A549 (cell line): ENCODE data around the gene CAND2. TPM values are rescaled to one million over a fixed set of nuclear protein-coding genes. Genes with fewer than 3 reads are reported as not detected.
A peak's percentile ranks its signal among the peaks of the same experiment; 100 is the strongest.

Source experiments
- ATAC-seq, 2 experiments: fragments of 200-7000 bp in 1 of 2; fragments of >200 bp in 1 of 2; cut with Nextera tagmentation in 1 of 2; cut with Tn5 transposase in 1 of 2; 3 replicates each; pipeline versions ENCODE4 v1.8.0 to v1.9.1; 2018 to 2020; ENCODE audit warnings: mild to moderate bottlenecking in 1 of 2, moderate library complexity in 1 of 2
- CTCF ChIA-PET: fragments of 300-600 bp; sonication (Branson Sonifier 250); formaldehyde crosslinking; extraction: SDS; loops from one replicate; lab custom pipeline; 2021; ENCODE audit warnings: antibody characterized with exemption, inconsistent platforms; lab: Yijun Ruan, JAX
- POLR2A ChIA-PET: fragments of 350-600 bp; formaldehyde crosslinking; extraction: SDS; loops from one replicate; lab custom pipeline; 2021; ENCODE audit warnings: antibody characterized with exemption, inconsistent platforms; lab: Yijun Ruan, JAX
- DNase-seq, 2 experiments: peaks; one replicate each; pipeline versions ENCODE4 v3.0.0 to v3.0.0-alpha.2; 2011 to 2016; ENCODE audit warnings: low read depth in 1 of 2, low spot score in 1 of 2
- FAIRE-seq: peaks from 2 replicates; lab custom pipeline; 2011; peaks lifted over from hg19 to GRCh38; lab: Jason Lieb, UNC
- H3K27ac ChIP-seq, 2 experiments: fragments of >200 bp; sonication (Bioruptor Twin); formaldehyde crosslinking; 3 replicates each; pipeline ENCODE4 v1.5.1; 2016 to 2017
- H3K4me1 ChIP-seq: fragments of >200 bp; sonication (Bioruptor Twin); formaldehyde crosslinking; 3 replicates; pipeline ENCODE4 v1.6.1; 2016
- H3K4me2 ChIP-seq: fragments of >200 bp; sonication (Bioruptor Twin); formaldehyde crosslinking; 3 replicates; pipeline ENCODE4 v1.6.1; 2016
- H3K4me3 ChIP-seq: fragments of >200 bp; sonication (Bioruptor Twin); formaldehyde crosslinking; 3 replicates; pipeline ENCODE4 v1.5.1; 2016
- H3K9me3 ChIP-seq: fragments of >200 bp; sonication (Bioruptor Twin); formaldehyde crosslinking; 3 replicates; pipeline ENCODE4 v1.6.1; 2016
- BCL3 ChIP-seq: fragments of >200 bp; sonication (Bioruptor Twin); formaldehyde crosslinking; IDR thresholded peaks from 3 replicates; pipeline ENCODE4 v1.6.1; 2016
- CBX2 ChIP-seq: fragments of 200-600 bp; sonication (generic); IDR thresholded peaks from 2 replicates; pipeline ENCODE4 v1.6.1; 2016; ENCODE audit warnings: low read depth, mild to moderate bottlenecking, borderline replicate concordance
- CEBPB ChIP-seq, 2 experiments: fragments of >200 bp in 1 of 2; sonication (Bioruptor Twin) in 1 of 2; formaldehyde crosslinking in 1 of 2; IDR thresholded peaks; 2 replicates each; pipeline ENCODE4 v1.6.1; 2012 to 2016
- EHMT2 ChIP-seq: fragments of 200-600 bp; sonication (generic); IDR thresholded peaks from 2 replicates; pipeline ENCODE4 v1.6.1; 2016; ENCODE audit warnings: antibody characterized with exemption, low read depth, mild to moderate bottlenecking, moderate library complexity
- ELK1 ChIP-seq: fragments of 150-350 bp; IDR thresholded peaks from 2 replicates; pipeline ENCODE4 v1.6.1; 2014; ENCODE audit warnings: low read depth, mild to moderate bottlenecking, low read length
- EP300 ChIP-seq, 2 experiments: fragments of >200 bp; sonication (Bioruptor Twin); formaldehyde crosslinking; IDR thresholded peaks; 2 replicates in 1 of 2; 3 replicates in 1 of 2; pipeline ENCODE4 v1.6.1; 2016 to 2017
- ESRRA ChIP-seq: fragments of 150-350 bp; IDR thresholded peaks from 2 replicates; pipeline ENCODE4 v1.6.1; 2014; ENCODE audit warnings: mild to moderate bottlenecking, low read length, borderline replicate concordance
- FOSB ChIP-seq: fragments of 250-450 bp; sonication (Bioruptor Pico); IDR thresholded peaks from 2 replicates; pipeline ENCODE4 v1.5.0; 2020; ENCODE audit warnings: mild to moderate bottlenecking, moderate library complexity
- HDAC2 ChIP-seq: fragments of 200-600 bp; sonication (generic); IDR thresholded peaks from 2 replicates; pipeline ENCODE4 v1.6.1; 2016
- HES2 ChIP-seq: fragments of >200 bp; sonication (Bioruptor Twin); formaldehyde crosslinking; IDR thresholded peaks from 2 replicates; pipeline ENCODE4 v1.6.1; 2016
- HOXA7 ChIP-seq: fragments of 250-450 bp; sonication (Bioruptor Pico); IDR thresholded peaks from 2 replicates; pipeline ENCODE4 v1.5.0; 2020; ENCODE audit warnings: mild to moderate bottlenecking, moderate library complexity
- HOXB13 ChIP-seq: fragments of 250-450 bp; sonication (Bioruptor Pico); IDR thresholded peaks from 2 replicates; pipeline ENCODE4 v1.5.0; 2020; ENCODE audit warnings: low read depth, mild to moderate bottlenecking, moderate library complexity
- JUNB ChIP-seq: fragments of >200 bp; sonication (Bioruptor Twin); formaldehyde crosslinking; IDR thresholded peaks from 2 replicates; pipeline ENCODE4 v1.6.1; 2016
- KDM5A ChIP-seq: fragments of 200-600 bp; sonication (generic); IDR thresholded peaks from 2 replicates; pipeline ENCODE4 v1.6.1; 2016; ENCODE audit warnings: antibody characterized with exemption, mild to moderate bottlenecking
- MAZ ChIP-seq: fragments of 150-350 bp; IDR thresholded peaks from 2 replicates; pipeline ENCODE4 v1.6.1; 2014; ENCODE audit warnings: antibody characterized with exemption, low read depth, low read length, borderline replicate concordance
- MYC ChIP-seq: IDR thresholded peaks from 2 replicates; pipeline ENCODE4 v1.6.1; 2012; ENCODE audit warnings: mild to moderate bottlenecking, inconsistent platforms, low read length, improper control_type of control experiment, borderline replicate concordance
- NFE2L2 ChIP-seq: fragments of 150-350 bp; conservative IDR thresholded peaks from 2 replicates; pipeline ENCODE4 v1.6.1; 2014; ENCODE audit warnings: low read length
- PHF8 ChIP-seq: fragments of 200-600 bp; sonication (generic); IDR thresholded peaks from 2 replicates; pipeline ENCODE4 v1.6.1; 2016; ENCODE audit warnings: low read depth, mild to moderate bottlenecking, antibody characterized with exemption, moderate library complexity, borderline replicate concordance
- POLR2A ChIP-seq: IDR thresholded peaks from 2 replicates; pipeline ENCODE4 v1.6.1; 2012; ENCODE audit warnings: mild to moderate bottlenecking, low read length
- POLR2AphosphoS2 ChIP-seq: conservative IDR thresholded peaks from 2 replicates; pipeline ENCODE4 v1.6.1; 2012; ENCODE audit warnings: low read length, improper control_type of control experiment, inconsistent platforms
- RAD21 ChIP-seq, 2 experiments: fragments of >200 bp in 1 of 2; sonication (Bioruptor Twin) in 1 of 2; formaldehyde crosslinking in 1 of 2; IDR thresholded peaks in 1 of 2; conservative IDR thresholded peaks in 1 of 2; 2 replicates in 1 of 2; 3 replicates in 1 of 2; pipeline ENCODE4 v1.6.1; 2012 to 2018; ENCODE audit warnings: inconsistent platforms in 1 of 2
- RARB ChIP-seq: fragments of 250-450 bp; sonication (Bioruptor Pico); IDR thresholded peaks from 2 replicates; pipeline ENCODE4 v1.8.0; 2021; ENCODE audit warnings: mild to moderate bottlenecking, moderate library complexity
- RCOR1 ChIP-seq: fragments of 150-350 bp; IDR thresholded peaks from 2 replicates; pipeline ENCODE4 v1.6.1; 2014; ENCODE audit warnings: antibody characterized with exemption, low read length, low read depth
- WGBS: methylation state at CpG from one replicate; pipeline ENCODE4 v1.1.6; 2017; ENCODE audit errors: missing lambda C conversion rate; 5-methylcytosine and 5-hydroxymethylcytosine counted together
- polyA plus RNA-seq, 4 experiments: library from polyadenylated mRNA; depleted of rRNA in 3 of 4; stranded (reverse); fragments of >200 nt; fragmentation: RNase III in 1 of 4; extraction: RNeasy Plus Mini Kit Qiagen cat#74134 plus additional on column Dnase treatment in 1 of 4; gene quantifications; 2 replicates in 3 of 4; 3 replicates in 1 of 4; pipeline ENCODE4 v1.2.3, GENCODE V29; 2011 to 2017

Gene CAND2
- polyA plus RNA-seq, 2 of the 4 experiments (the other 2 are of a cell fraction) = 0.72 to 0.84 TPM

GRCh38 chr3:12755754-12756153 lies 40.7 kb upstream of the CAND2 start:
- DNase-seq (no peak), FAIRE-seq (no peak), ATAC-seq (no peak)
- Histone ChIP-seq H3K4me2 (no peak overlapping the region), H3K4me3 (no peak overlapping the region), H3K4me1 (peaks cover 37% of the 10 kb centered on the region), H3K9me3 (no peaks in the 10 kb centered on the region), H3K27ac (no peak overlapping the region)
- WGBS = 91% methylated on average over 6 of the region's 6 CpGs
- ChIA-PET CTCF (interaction anchor here (1.8 kb wide), 1 partner anchor 36 kb away, joined by 6 read pairs; no protein-coding TSS in a partner anchor), POLR2A (no interaction called here)
- TF ChIP-seq RCOR1 (no peak), PHF8 (no peak), EHMT2 (no peak), KDM5A (no peak), HDAC2 (no peak), RAD21 (conservative IDR thresholded peaks at IDR 0.05 in 1 of 2, IDR thresholded peaks at IDR 0.05 in 1 of 2) (no peak), POLR2A (no peak), HOXB13 (no peak), CEBPB (IDR thresholded peaks at IDR 0.05) (no peak), CBX2 (no peak), FOSB (CRISPR knock-in tag) (no peak), MYC (no peak), ESRRA (no peak)

GRCh38 chr3:12756175-12756574 lies 40.3 kb upstream of the CAND2 start:
- no peak overlapping the region for H3K27ac ChIP-seq
- TF ChIP-seq RARB (no peak), CEBPB (IDR thresholded peaks at IDR 0.05) (peak in 1 of 2 experiments; percentile 53; a peak in 1 of 4 replicates)
- CTCF ChIA-PET = interaction anchor here (1.8 kb wide), 1 partner anchor 36 kb away, joined by 6 read pairs; no protein-coding TSS in a partner anchor
- no peaks in the 10 kb centered on the region for H3K9me3 ChIP-seq
- DNase-seq (no peak), ATAC-seq (no peak), FAIRE-seq (no peak)
- no peak overlapping the region for H3K4me2 ChIP-seq
- POLR2A ChIA-PET = no interaction called here
- H3K4me3 ChIP-seq = no peak overlapping the region
- peaks cover 36% of the 10 kb centered on the region for H3K4me1 ChIP-seq
- WGBS = 80% methylated on average over 4 of the region's 4 CpGs

GRCh38 chr3:12756635-12757034 lies 39.8 kb upstream of the CAND2 start:
- 86% methylated on average over 3 of the region's 3 CpGs for WGBS
- Histone ChIP-seq H3K4me3 (no peak overlapping the region), H3K27ac (no peak overlapping the region), H3K4me1 (peaks cover 35% of the 10 kb centered on the region), H3K9me3 (no peaks in the 10 kb centered on the region), H3K4me2 (no peak overlapping the region)
- ATAC-seq = no peak
- CTCF ChIA-PET = interaction anchor here (1.6 to 1.8 kb wide), 3 partner anchors 37 to 622 kb away, joined by 3 to 6 read pairs (median 4); no protein-coding TSS in a partner anchor
- POLR2A ChIA-PET = no interaction called here
- no peak for FAIRE-seq
- DNase-seq = no peak
- no peak for TF ChIP-seq POLR2AphosphoS2
- no peak for TF ChIP-seq EP300 (IDR thresholded peaks at IDR 0.05)
- TF ChIP-seq BCL3 = no peak
- TF ChIP-seq ELK1 = no peak
- no peak for TF ChIP-seq NFE2L2
- TF ChIP-seq JUNB = no peak
- TF ChIP-seq HES2 = no peak
- TF ChIP-seq HOXA7 (CRISPR knock-in tag) = no peak
- TF ChIP-seq MAZ = no peak
- TF ChIP-seq HOXB13 = no peak
- TF ChIP-seq, all 56 proteins: peak for 0
